Ovary (tissue), 10 donors: ENCODE measurements around the gene PRND. TPM values are rescaled to one million over a fixed set of nuclear protein-coding genes. Genes with fewer than 3 reads are reported as not detected.
A peak's percentile ranks its signal among the peaks of the same experiment; 100 is the strongest.

Experiments
- DNase-seq, 5 donors: peaks; one replicate each; pipeline ENCODE4 v3.0.0-alpha.2; 2019 to 2020
- H3K27ac ChIP-seq, 2 donors: fragments of 200-600 bp; one replicate each; pipeline versions ENCODE4 v1.5.1 to v1.8.0; 2019 to 2022
- H3K27me3 ChIP-seq: fragments of 200-600 bp; one replicate; pipeline ENCODE4 v1.8.0; 2022
- H3K36me3 ChIP-seq: fragments of 200-600 bp; sonication (generic); one replicate; pipeline ENCODE4 v1.5.1; 2019
- H3K4me1 ChIP-seq: one replicate; pipeline ENCODE4 v1.8.1; 2013; ENCODE audit warnings: mild to moderate bottlenecking, moderate library complexity; ENCODE audit not compliant: insufficient read depth
- H3K4me3 ChIP-seq: fragments of 200-600 bp; sonication (generic); one replicate; pipeline ENCODE4 v1.5.1; 2017
- H3K9me3 ChIP-seq, 2 donors: fragments of 200-600 bp in 1 of 2; sonication (generic) in 1 of 2; one replicate each; pipeline versions ENCODE4 v1.5.1 to v1.8.1; 2013 to 2019; ENCODE audit warnings: mild to moderate bottlenecking in 1 of 2, moderate library complexity in 1 of 2
- EP300 ChIP-seq: sonication (generic); formaldehyde crosslinking; IDR thresholded peaks from one replicate; pipeline ENCODE4 v1.6.1; 2017; ENCODE audit warnings: antibody characterized with exemption
- POLR2A ChIP-seq: fragments of 450-650 bp; IDR thresholded peaks from one replicate; pipeline ENCODE4 v1.6.1; 2017; ENCODE audit warnings: antibody characterized with exemption, mild to moderate bottlenecking, moderate library complexity
- WGBS, 3 donors: extraction: QIAGEN DNeasy Blood & Tissue Kit in 1 of 3; methylation state at CpG; one replicate each; pipeline versions ENCODE4 v1.1.5 to v1.1.7; 2013 to 2017; 5-methylcytosine and 5-hydroxymethylcytosine counted together
- intact Hi-C, 4 donors: fragments of 100-400 bp; cut with DNase I; formaldehyde crosslinking; loops; one replicate each; pipeline versions ENCODE4 v1.11.0 to v1.15.1; 2022 to 2023
- long read RNA-seq, 3 donors: library from polyadenylated mRNA in 2 of 3; unstranded in 2 of 3; transcript quantifications; one replicate each; pipeline ENCODE4 v2.0.0 and lab custom pipeline, GENCODE V29; 2021 to 2026
- polyA plus RNA-seq, 2 donors: library from polyadenylated mRNA; stranded (reverse); fragments of 200-250 nt in 1 of 2; fragments of 350-450 nt in 1 of 2; fragmentation: Illumina TruSeq in 1 of 2; extraction: RNeasy Lipid Tissue Mini Kit (QIAGEN cat#74804) in 1 of 2; gene quantifications; one replicate each; pipeline ENCODE4 v1.2.3, GENCODE V29; 2013 to 2014
- total RNA-seq, 7 donors: library from RNA; depleted of rRNA in 2 of 7; stranded (reverse); fragments of >200 nt in 2 of 7; fragmentation: NEBNext Ultra II Directional in 3 of 7; extraction: Animal tissue kit (Norgen Biotek cat#: 25700) in 3 of 7; gene quantifications; one replicate each; pipeline versions ENCODE4 v1.1.0 to v1.2.4, GENCODE V29; 2016 to 2023
- TF ChIP-seq, protein P1 (sequence below), 3 donors: fragments of 450-650 bp in 2 of 3; fragments of 200-600 bp in 1 of 3; IDR thresholded peaks; one replicate each; pipeline versions ENCODE4 v1.5.1 to v1.8.0; 2016 to 2022; ENCODE audit warnings: antibody characterized with exemption in 3 of 3, mild to moderate bottlenecking in 1 of 3
- donor health status: DM: no; HTN: no; CAD: no; lungs with moderate emphysema.
- donor health status: DM: no; HTN: no; CAD: no.
- donor health status: Bipolar disorder and iron deficiency.
- donor health status: DM: yes; HTN: yes; CAD: no.
- donor health status: DM: no; HTN: no; CAD: no.
- donor health status: DM: yes; HTN: yes; CAD: no.

PRND gene, protein sequence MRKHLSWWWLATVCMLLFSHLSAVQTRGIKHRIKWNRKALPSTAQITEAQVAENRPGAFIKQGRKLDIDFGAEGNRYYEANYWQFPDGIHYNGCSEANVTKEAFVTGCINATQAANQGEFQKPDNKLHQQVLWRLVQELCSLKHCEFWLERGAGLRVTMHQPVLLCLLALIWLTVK
- total RNA-seq (under 1 TPM in 4 of 7 donors, not detected in 3; 0.05 to 0.24 (median 0.09) TPM), polyA plus RNA-seq (under 1 TPM; 0.18 to 0.47 TPM)
- long read RNA-seq, donor 1 = 0 reads
- long read RNA-seq, donor 2, transcript PRND-201 (2 exons, 3,980 nt) = major isoform, 5 of 5 reads
- long read RNA-seq, donor 2, partial matches to known transcripts = 0 of 5 reads
- long read RNA-seq, donor 2, other reads (novel, unspliced or antisense) = 0 of 5 reads
- long read RNA-seq, donor 3 = 0 reads

- DNase-seq = no peak
- WGBS, 3 donors = 55 to 69% (median 62%) methylated on average over 6 to 8 of the region's 8 CpGs
- Histone ChIP-seq H3K27me3 (no peaks in the 10 kb centered on the region), H3K4me3 (no peak within 1 kb of the TSS), H3K36me3 (no peaks in the 10 kb centered on the region), H3K27ac (peak within 1 kb of the TSS in 1 of 2 donors; percentile 72), H3K9me3 (no peaks in the 10 kb centered on the region), H3K4me1 (peaks cover 2% of the 10 kb centered on the region)
- TF ChIP-seq POLR2A (no peak), EP300 (no peak)
- TF ChIP-seq, protein P1, sequence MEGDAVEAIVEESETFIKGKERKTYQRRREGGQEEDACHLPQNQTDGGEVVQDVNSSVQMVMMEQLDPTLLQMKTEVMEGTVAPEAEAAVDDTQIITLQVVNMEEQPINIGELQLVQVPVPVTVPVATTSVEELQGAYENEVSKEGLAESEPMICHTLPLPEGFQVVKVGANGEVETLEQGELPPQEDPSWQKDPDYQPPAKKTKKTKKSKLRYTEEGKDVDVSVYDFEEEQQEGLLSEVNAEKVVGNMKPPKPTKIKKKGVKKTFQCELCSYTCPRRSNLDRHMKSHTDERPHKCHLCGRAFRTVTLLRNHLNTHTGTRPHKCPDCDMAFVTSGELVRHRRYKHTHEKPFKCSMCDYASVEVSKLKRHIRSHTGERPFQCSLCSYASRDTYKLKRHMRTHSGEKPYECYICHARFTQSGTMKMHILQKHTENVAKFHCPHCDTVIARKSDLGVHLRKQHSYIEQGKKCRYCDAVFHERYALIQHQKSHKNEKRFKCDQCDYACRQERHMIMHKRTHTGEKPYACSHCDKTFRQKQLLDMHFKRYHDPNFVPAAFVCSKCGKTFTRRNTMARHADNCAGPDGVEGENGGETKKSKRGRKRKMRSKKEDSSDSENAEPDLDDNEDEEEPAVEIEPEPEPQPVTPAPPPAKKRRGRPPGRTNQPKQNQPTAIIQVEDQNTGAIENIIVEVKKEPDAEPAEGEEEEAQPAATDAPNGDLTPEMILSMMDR (IDR thresholded peaks at IDR 0.05) = no peak
- intact Hi-C loops = loop anchor here (1.0 to 5.0 kb wide), 3 partner anchors 112 to 114 kb away; no protein-coding TSS in a partner anchor
Measured at GRCh38 chr20:4721719-4722118, at the start of gene PRND. TSS of gene PRND (plus strand) at chr20:4721909. CDS start at chr20:4724552, 2,643 bp downstream.

GRCh38 chr20:4672948-4673347 lies 48.8 kb upstream of the PRND start:
- 72 to 98% (median 97%) methylated on average over 5 of the region's 5 CpGs for WGBS, 3 donors

GRCh38 chr20:4673371-4674001 lies 48.2 kb upstream of the PRND start:
- Histone ChIP-seq H3K9me3 (no peaks in the 10 kb centered on the region), H3K27me3 (no peaks in the 10 kb centered on the region), H3K4me1 (no peaks in the 10 kb centered on the region), H3K4me3 (no peak overlapping the region), H3K36me3 (no peaks in the 10 kb centered on the region), H3K27ac (no peak overlapping the region)
- DNase-seq = no peak
- intact Hi-C loops = no loop called here
- TF ChIP-seq, protein P1 (IDR thresholded peaks at IDR 0.05) = no peak
- 33 to 47% (median 37%) methylated on average over 5 of the region's 5 CpGs for WGBS, 3 donors

More at GRCh38 chr20:4672948-4673347, 48.8 kb upstream of the PRND start:
- DNase-seq = no peak
- Histone ChIP-seq H3K9me3 (no peaks in the 10 kb centered on the region), H3K4me3 (no peak overlapping the region), H3K4me1 (no peaks in the 10 kb centered on the region), H3K27ac (no peak overlapping the region), H3K27me3 (no peaks in the 10 kb centered on the region), H3K36me3 (no peaks in the 10 kb centered on the region)
- intact Hi-C loops = no loop called here
- TF ChIP-seq, protein P1 (IDR thresholded peaks at IDR 0.05) = no peak
- no peak for TF ChIP-seq POLR2A
- TF ChIP-seq EP300 = no peak

DNA sequence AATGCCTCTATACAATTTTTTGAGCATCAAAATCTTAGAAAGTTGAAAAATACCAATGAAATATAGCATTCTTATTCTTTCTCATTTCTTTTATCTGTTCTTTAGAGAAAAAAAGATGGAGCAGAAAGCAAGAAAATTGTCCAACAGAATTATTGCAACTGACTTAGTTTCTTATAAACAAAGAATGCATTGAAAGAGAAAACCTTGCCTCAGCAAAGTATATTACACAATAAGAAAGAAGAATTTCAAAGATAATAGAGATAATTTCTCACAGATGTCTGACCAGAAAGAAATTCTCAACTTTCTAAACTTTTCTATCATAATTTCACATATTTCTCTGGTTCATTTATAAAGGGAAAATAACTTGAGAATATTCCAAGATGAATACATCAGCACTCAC lies 47.0 kb upstream of the PRND start:
- TF ChIP-seq EP300 = no peak
- H3K9me3 ChIP-seq = no peaks in the 10 kb centered on the region
- no peak overlapping the region for H3K4me3 ChIP-seq
- intact Hi-C loops = no loop called here
- H3K27ac ChIP-seq = no peak overlapping the region
- H3K36me3 ChIP-seq = no peaks in the 10 kb centered on the region
- H3K4me1 ChIP-seq = no peaks in the 10 kb centered on the region
- no peaks in the 10 kb centered on the region for H3K27me3 ChIP-seq
- DNase-seq = no peak

DNA sequence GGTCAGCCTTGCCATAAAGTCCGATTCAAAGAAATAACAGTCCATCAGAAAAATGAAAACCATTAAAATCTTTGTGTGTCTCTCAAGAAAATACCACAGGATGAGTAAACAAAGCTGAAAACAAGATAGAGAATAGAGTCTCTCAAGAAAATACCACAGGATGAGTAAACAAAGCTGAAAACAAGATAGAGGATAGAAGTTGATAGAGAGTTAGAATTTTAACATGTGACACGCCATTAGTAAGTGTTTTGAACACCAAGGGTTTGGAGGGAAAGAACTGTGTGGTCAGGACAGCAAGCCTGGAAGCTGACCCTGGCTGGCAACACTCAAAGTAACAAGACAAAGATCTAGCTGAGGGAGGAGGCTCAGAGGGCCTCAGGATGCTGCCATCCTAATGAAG lies 43.9 kb upstream of the PRND start:
- no peak overlapping the region for H3K27ac ChIP-seq

More for the DNA sequence above, 43.9 kb upstream of the PRND start:
- H3K27me3 ChIP-seq = no peaks in the 10 kb centered on the region
- H3K36me3 ChIP-seq = no peaks in the 10 kb centered on the region
- WGBS, 3 donors = 24 to 60% (median 29%) methylated on average over 2 of the region's 2 CpGs
- no peaks in the 10 kb centered on the region for H3K4me1 ChIP-seq
- H3K9me3 ChIP-seq = no peaks in the 10 kb centered on the region
- no peak overlapping the region for H3K4me3 ChIP-seq
- no peak for DNase-seq
- intact Hi-C loops = no loop called here
- TF ChIP-seq, protein P1 (IDR thresholded peaks at IDR 0.05) = no peak
- TF ChIP-seq POLR2A = no peak
- no peak for TF ChIP-seq EP300
